Measurements from ENCODE around the gene EPC2.

- TF ChIP-seq CTCF (IDR thresholded peaks at IDR 0.05; ENCODE audit: low read depth, low read length, poor library complexity, severe bottlenecking) (no peak), EZH2phosphoT487 (IDR thresholded peaks at IDR 0.05; ENCODE audit: borderline replicate concordance, low read length) (no peak)
These were observed 56.5 kb downstream of the EPC2 start for GRCh38 chr2:148701039-148701438.
